Peyer's patch (tissue), 4 donors: ENCODE measurements around the gene RPGRIP1L.

Experiments used
- CTCF ChIP-seq, 6 experiments: fragments of 450-650 bp in 4 of 6; fragments of 200-600 bp in 2 of 6; sonication (generic) in 1 of 6; IDR thresholded peaks; one replicate each; pipeline ENCODE4 v1.5.1; 2017 to 2019; ENCODE audit warnings: antibody characterized with exemption in 6 of 6, mild to moderate bottlenecking in 3 of 6, moderate library complexity in 1 of 6
- POLR2A ChIP-seq, 2 donors: fragments of 450-650 bp; IDR thresholded peaks; one replicate each; pipeline ENCODE4 v1.5.1; 2017; ENCODE audit warnings: antibody characterized with exemption in 2 of 2, mild to moderate bottlenecking in 2 of 2, moderate library complexity in 2 of 2

DNA sequence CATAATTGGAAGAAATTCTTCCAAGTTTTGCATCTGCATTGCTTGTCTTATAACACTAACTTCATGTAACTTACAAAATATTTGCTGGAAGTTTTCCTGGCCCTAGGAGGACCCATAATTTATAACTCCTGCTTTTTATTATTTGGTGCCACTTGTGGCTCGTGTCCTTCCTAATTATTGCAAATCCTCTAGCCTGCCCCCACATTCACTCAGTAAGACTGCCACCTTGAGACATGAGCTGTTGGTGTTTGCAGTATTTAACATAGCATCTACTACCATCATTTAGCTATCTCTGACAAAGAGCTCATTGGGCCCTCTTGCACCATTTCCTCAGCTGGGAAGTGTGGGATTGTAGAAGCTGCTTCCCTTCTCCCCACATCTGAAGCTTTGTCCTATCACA, 49.8 kb upstream of the RPGRIP1L start:
- no peak for TF ChIP-seq CTCF (IDR thresholded peaks at IDR 0.05)
- no peak for TF ChIP-seq POLR2A (IDR thresholded peaks at IDR 0.05)
